Karpas-422 (cell line): Measurements from ENCODE around the gene REEP1. TPM values are rescaled to one million over a fixed set of nuclear protein-coding genes. Genes with fewer than 3 reads are reported as not detected.
A peak's percentile ranks its signal among the peaks of the same experiment; 100 is the strongest.

Source experiments
- DNase-seq: peaks from one replicate; pipeline ENCODE4 v3.0.0-alpha.2; 2015
- H2AFZ ChIP-seq: fragments of 200-600 bp; sonication (generic); 2 replicates; pipeline ENCODE4 v1.6.1; 2014; ENCODE audit warnings: antibody characterized with exemption, low read length, mixed read lengths
- H3K27ac ChIP-seq: fragments of 200-600 bp; sonication (generic); 2 replicates; pipeline ENCODE4 v1.5.1; 2014; ENCODE audit warnings: mild to moderate bottlenecking, low read length, moderate library complexity
- H3K27me3 ChIP-seq: fragments of 200-600 bp; sonication (generic); 2 replicates; pipeline ENCODE4 v1.6.1; 2014; ENCODE audit warnings: low read length, mixed read lengths
- H3K36me3 ChIP-seq: fragments of 200-600 bp; sonication (generic); 2 replicates; pipeline ENCODE4 v1.6.1; 2014; ENCODE audit warnings: low read length, mixed read lengths; ENCODE audit not compliant: insufficient read depth
- H3K4me1 ChIP-seq: fragments of 200-600 bp; sonication (generic); 2 replicates; pipeline ENCODE4 v1.6.1; 2014; ENCODE audit warnings: mild to moderate bottlenecking, low read length, mixed read lengths
- H3K4me2 ChIP-seq: fragments of 200-600 bp; sonication (generic); 2 replicates; pipeline ENCODE4 v1.6.1; 2014; ENCODE audit warnings: low read length, low read depth, mild to moderate bottlenecking; ENCODE audit not compliant: poor library complexity, severe bottlenecking
- H3K4me3 ChIP-seq: fragments of 200-600 bp; sonication (generic); 2 replicates; pipeline ENCODE4 v1.5.1; 2014; ENCODE audit warnings: mild to moderate bottlenecking, antibody characterized with exemption, low read length, mixed read lengths
- H3K79me2 ChIP-seq: fragments of 200-600 bp; sonication (generic); 2 replicates; pipeline ENCODE4 v1.6.1; 2014; ENCODE audit warnings: mild to moderate bottlenecking, low read length, mixed read lengths
- H3K9ac ChIP-seq: fragments of 200-600 bp; sonication (generic); 2 replicates; pipeline ENCODE4 v1.6.0; 2014; ENCODE audit warnings: low read length
- H3K9me2 ChIP-seq: fragments of 200-600 bp; sonication (generic), shearing (Covaris generic); replicated peaks from 2 replicates; pipeline ENCODE4 v1.6.0; 2014; ENCODE audit warnings: mild to moderate bottlenecking, low read length, moderate library complexity; ENCODE audit not compliant: insufficient read depth
- H3K9me3 ChIP-seq: fragments of 300-700, 200-600 bp; sonication (generic); 2 replicates; pipeline ENCODE4 v1.6.1; 2014; ENCODE audit warnings: low read length, mixed read lengths
- H4K20me1 ChIP-seq: fragments of 200-600 bp; sonication (generic); 2 replicates; pipeline ENCODE4 v1.6.1; 2014; ENCODE audit warnings: mild to moderate bottlenecking, antibody characterized with exemption, low read length, low read depth; ENCODE audit not compliant: insufficient read depth
- total RNA-seq: library from RNA; depleted of rRNA; stranded (reverse); fragments of >200 nt; shearing (Covaris generic); gene quantifications from 2 replicates; pipeline ENCODE4 v1.2.3, GENCODE V29; 2014; ENCODE audit warnings: low replicate concordance

REEP1 gene
- total RNA-seq, 1 experiment from 2014 or later = 0.22 TPM

- Histone ChIP-seq H3K9me3 (no peaks in the 10 kb centered on the region), H3K9me2 (no peaks in the 10 kb centered on the region), H3K9ac (no peak overlapping the region), H3K4me3 (no peak overlapping the region), H3K4me1 (no peaks in the 10 kb centered on the region), H3K4me2 (no peak overlapping the region), H3K27me3 (0 out of 2 replicates have a peak, but pooled peaks cover 2% of the 10 kb centered on the region), H3K36me3 (no peaks in the 10 kb centered on the region), H4K20me1 (no peaks in the 10 kb centered on the region), H3K27ac (no peak overlapping the region), H2AFZ (no peak overlapping the region), H3K79me2 (no peaks in the 10 kb centered on the region)
- no peak for DNase-seq
Measured at GRCh38 chr2:86300496-86300895, 36.9 kb downstream of the REEP1 start.

GRCh38 chr2:86298411-86299390 lies 38.7 kb downstream of the REEP1 start:
- Histone ChIP-seq H3K9me3 (no peaks in the 10 kb centered on the region), H3K79me2 (no peaks in the 10 kb centered on the region), H3K9me2 (no peaks in the 10 kb centered on the region), H3K4me1 (no peaks in the 10 kb centered on the region), H3K27me3 (0 out of 2 replicates have a peak, but pooled peaks cover 2% of the 10 kb centered on the region), H3K4me3 (no peak overlapping the region), H4K20me1 (no peaks in the 10 kb centered on the region), H3K9ac (no peak overlapping the region), H3K27ac (no peak overlapping the region), H2AFZ (no peak overlapping the region), H3K4me2 (no peak overlapping the region), H3K36me3 (no peaks in the 10 kb centered on the region)
- DNase-seq = no peak

GRCh38 chr2:86297382-86298147 lies 39.9 kb downstream of the REEP1 start:
- no peak overlapping the region for H3K4me2 ChIP-seq
- H3K9ac ChIP-seq = no peak overlapping the region
- H3K79me2 ChIP-seq = no peaks in the 10 kb centered on the region
- H3K36me3 ChIP-seq = no peaks in the 10 kb centered on the region
- H3K9me3 ChIP-seq = no peaks in the 10 kb centered on the region
- H2AFZ ChIP-seq = no peak overlapping the region
- 0 out of 2 replicates have a peak, but pooled peaks cover 2% of the 10 kb centered on the region for H3K27me3 ChIP-seq
- DNase-seq = peak; percentile 71
- H3K27ac ChIP-seq = no peak overlapping the region
- no peak overlapping the region for H3K4me3 ChIP-seq
- H3K9me2 ChIP-seq = no peaks in the 10 kb centered on the region
- H4K20me1 ChIP-seq = no peaks in the 10 kb centered on the region
- H3K4me1 ChIP-seq = no peaks in the 10 kb centered on the region

GRCh38 chr2:86296947-86297346 lies 40.5 kb downstream of the REEP1 start:
- no peak overlapping the region for H3K4me2 ChIP-seq
- H3K36me3 ChIP-seq = no peaks in the 10 kb centered on the region
- H3K9me3 ChIP-seq = no peaks in the 10 kb centered on the region
- no peaks in the 10 kb centered on the region for H3K4me1 ChIP-seq
- H3K27me3 ChIP-seq = 0 out of 2 replicates have a peak, but pooled peaks cover 2% of the 10 kb centered on the region
- H3K4me3 ChIP-seq = no peak overlapping the region
- H4K20me1 ChIP-seq = no peaks in the 10 kb centered on the region
- no peaks in the 10 kb centered on the region for H3K9me2 ChIP-seq
- no peak overlapping the region for H3K27ac ChIP-seq
- no peak for DNase-seq
- H3K79me2 ChIP-seq = no peaks in the 10 kb centered on the region
- H3K9ac ChIP-seq = no peak overlapping the region
- no peak overlapping the region for H2AFZ ChIP-seq

- Histone ChIP-seq H3K79me2 (no peaks in the 10 kb centered on the region), H3K9ac (no peak overlapping the region), H3K4me3 (no peak overlapping the region), H3K36me3 (no peaks in the 10 kb centered on the region), H3K4me2 (no peak overlapping the region), H3K9me2 (no peaks in the 10 kb centered on the region), H4K20me1 (no peaks in the 10 kb centered on the region), H3K4me1 (no peaks in the 10 kb centered on the region), H3K9me3 (no peaks in the 10 kb centered on the region), H3K27ac (no peak overlapping the region), H2AFZ (no peak overlapping the region), H3K27me3 (peaks cover 5% of the 10 kb centered on the region; the same call in 1 of the 2 replicates)
- no peak for DNase-seq
Measured at GRCh38 chr2:86295066-86295465, 42.4 kb downstream of the REEP1 start.

GRCh38 chr2:86293612-86294011 lies 43.8 kb downstream of the REEP1 start:
- Histone ChIP-seq H3K79me2 (no peaks in the 10 kb centered on the region), H3K9ac (no peak overlapping the region), H3K4me3 (no peak overlapping the region), H4K20me1 (no peaks in the 10 kb centered on the region), H2AFZ (no peak overlapping the region), H3K4me2 (no peak overlapping the region), H3K36me3 (no peaks in the 10 kb centered on the region), H3K27ac (no peak overlapping the region), H3K9me3 (no peaks in the 10 kb centered on the region), H3K4me1 (no peaks in the 10 kb centered on the region), H3K9me2 (no peaks in the 10 kb centered on the region), H3K27me3 (peaks cover 9% of the 10 kb centered on the region)
- no peak for DNase-seq

GRCh38 chr2:86292571-86293515 lies 44.6 kb downstream of the REEP1 start:
- no peak for DNase-seq
- peaks cover 7% of the 10 kb centered on the region for H3K27me3 ChIP-seq
- H3K9me3 ChIP-seq = no peaks in the 10 kb centered on the region
- H3K9me2 ChIP-seq = no peaks in the 10 kb centered on the region
- H3K36me3 ChIP-seq = no peaks in the 10 kb centered on the region
- H3K4me2 ChIP-seq = no peak overlapping the region
- H4K20me1 ChIP-seq = no peaks in the 10 kb centered on the region
- H2AFZ ChIP-seq = no peak overlapping the region
- no peaks in the 10 kb centered on the region for H3K79me2 ChIP-seq
- no peak overlapping the region for H3K9ac ChIP-seq
- no peak overlapping the region for H3K4me3 ChIP-seq
- H3K27ac ChIP-seq = no peak overlapping the region
- no peaks in the 10 kb centered on the region for H3K4me1 ChIP-seq
